NOMO-1 treated with DMSO at 0.1 percent for 48 hours (cell line): ENCODE results near the gene PWWP2B.

Experiments
- DNase-seq: peaks from one replicate; lab custom pipeline; 2025; ENCODE audit not compliant: unreplicated experiment; lab: John Stamatoyannopoulos, UW

Gene PWWP2B

GRCh38 chr10:132443983-132444876 is 47.2 kb downstream of the PWWP2B start:
- DNase-seq, result peak; percentile 67

- DNase-seq, result peak; percentile 15
Measured at GRCh38 chr10:132444877-132445351, 47.9 kb downstream of the PWWP2B start.

GRCh38 chr10:132445516-132446194 is 48.7 kb downstream of the PWWP2B start:
- DNase-seq, result no peak

GRCh38 chr10:132446195-132446581 is 49.2 kb downstream of the PWWP2B start:
- DNase-seq, result no peak

GRCh38 chr10:132446661-132447445 is 49.9 kb downstream of the PWWP2B start:
- DNase-seq, result peak; percentile 81

- DNase-seq, result peak; percentile 15
Measured at GRCh38 chr10:132447446-132448247, 50.6 kb downstream of the PWWP2B start.

GRCh38 chr10:132448248-132448731 is 51.3 kb downstream of the PWWP2B start:
- peak; percentile 86 for DNase-seq

- peak; percentile 21 for DNase-seq
Measured at GRCh38 chr10:132449051-132449810, 52.2 kb downstream of the PWWP2B start.

GRCh38 chr10:132449811-132450181 is 52.8 kb downstream of the PWWP2B start:
- DNase-seq, result no peak

GRCh38 chr10:132450466-132450824 is 53.4 kb downstream of the PWWP2B start:
- no peak for DNase-seq

- no peak for DNase-seq
Measured at GRCh38 chr10:132450825-132451505, 54.0 kb downstream of the PWWP2B start.

- DNase-seq, result no peak
Measured at GRCh38 chr10:132451506-132452215, 54.7 kb downstream of the PWWP2B start.

GRCh38 chr10:132452216-132452650 is 55.2 kb downstream of the PWWP2B start:
- DNase-seq, result no peak

GRCh38 chr10:132452651-132453469 is 55.9 kb downstream of the PWWP2B start:
- peak; percentile 46 for DNase-seq

- no peak for DNase-seq
Measured at GRCh38 chr10:132453470-132453861, 56.5 kb downstream of the PWWP2B start.

GRCh38 chr10:132454296-132455198 is 57.5 kb downstream of the PWWP2B start:
- DNase-seq, result no peak
